Fibroblast of skin of left quadriceps (primary cell): ENCODE data around the gene CCDC39.
A peak's percentile ranks its signal among the peaks of the same experiment; 100 is the strongest.

Experiments
- DNase-seq, 2 experiments: peaks; one replicate each; pipeline ENCODE4 v3.0.0-alpha.2; 2013; ENCODE audit warnings: low read depth in 2 of 2

The CCDC39 gene

GRCh38 chr3:180679178-180680096 is at the start of gene CCDC39:
CCDC39 (minus strand) TSS chr3:180679489; CDS start chr3:180679380, 109 bp downstream.
- peak; percentile 17 to 22 for DNase-seq

- DNase-seq, result no peak
These were observed 40.7 kb upstream of the CCDC39 start for GRCh38 chr3:180720012-180720411.

- DNase-seq, result no peak
These were observed 28.6 kb upstream of the CCDC39 start for GRCh38 chr3:180707896-180708295.

- no peak for DNase-seq
These were observed 26.3 kb upstream of the CCDC39 start for GRCh38 chr3:180705619-180706018.

- no peak for DNase-seq
These were observed 25.2 kb upstream of the CCDC39 start for GRCh38 chr3:180704532-180704931.

GRCh38 chr3:180700941-180701340 is 21.7 kb upstream of the CCDC39 start:
- DNase-seq, result no peak

- no peak for DNase-seq
These were observed 19.5 kb upstream of the CCDC39 start for GRCh38 chr3:180698760-180699270.

- no peak for DNase-seq
These were observed 15.0 kb upstream of the CCDC39 start for GRCh38 chr3:180694321-180694720.

- DNase-seq, result no peak
These were observed 14.4 kb upstream of the CCDC39 start for GRCh38 chr3:180693656-180694055.

- no peak for DNase-seq
These were observed 10.8 kb upstream of the CCDC39 start for GRCh38 chr3:180690061-180690460.

GRCh38 chr3:180684807-180685206 is 5.5 kb upstream of the CCDC39 start:
- DNase-seq, result no peak

GRCh38 chr3:180683816-180684215 is 4.5 kb upstream of the CCDC39 start:
- no peak for DNase-seq

- peak in 1 of 2 experiments; percentile 7 for DNase-seq
These were observed 775 bp upstream of the CCDC39 start for GRCh38 chr3:180680097-180680430.

- no peak for DNase-seq
These were observed 1.1 kb downstream of the CCDC39 start for GRCh38 chr3:180678231-180678630.

- DNase-seq, result no peak
These were observed 17.8 kb downstream of the CCDC39 start for GRCh38 chr3:180661444-180661843.

- no peak for DNase-seq
These were observed 22.2 kb downstream of the CCDC39 start for GRCh38 chr3:180657094-180657493.

- DNase-seq, result no peak
These were observed 22.9 kb downstream of the CCDC39 start for GRCh38 chr3:180656406-180656805.

GRCh38 chr3:180646187-180646790 is 33.0 kb downstream of the CCDC39 start:
- no peak for DNase-seq

GRCh38 chr3:180640987-180641386 is 38.3 kb downstream of the CCDC39 start:
- no peak for DNase-seq

GRCh38 chr3:180633722-180634121 is 45.6 kb downstream of the CCDC39 start:
- no peak for DNase-seq

GRCh38 chr3:180631317-180631716 is 48.0 kb downstream of the CCDC39 start:
- DNase-seq, result no peak

GRCh38 chr3:180630371-180630770 is 48.9 kb downstream of the CCDC39 start:
- no peak for DNase-seq

GRCh38 chr3:180626844-180627243 is 52.4 kb downstream of the CCDC39 start:
- DNase-seq, result no peak
